Activated T-cell treated with anti-CD3 and anti-CD28 coated beads for 4 hours (primary cell): ENCODE measurements around the gene RGS1.
A peak's percentile ranks its signal among the peaks of the same experiment; 100 is the strongest.

Source experiments
- DNase-seq: peaks from one replicate; pipeline ENCODE4 v3.0.0-alpha.2; 2020

The RGS1 gene

DNA sequence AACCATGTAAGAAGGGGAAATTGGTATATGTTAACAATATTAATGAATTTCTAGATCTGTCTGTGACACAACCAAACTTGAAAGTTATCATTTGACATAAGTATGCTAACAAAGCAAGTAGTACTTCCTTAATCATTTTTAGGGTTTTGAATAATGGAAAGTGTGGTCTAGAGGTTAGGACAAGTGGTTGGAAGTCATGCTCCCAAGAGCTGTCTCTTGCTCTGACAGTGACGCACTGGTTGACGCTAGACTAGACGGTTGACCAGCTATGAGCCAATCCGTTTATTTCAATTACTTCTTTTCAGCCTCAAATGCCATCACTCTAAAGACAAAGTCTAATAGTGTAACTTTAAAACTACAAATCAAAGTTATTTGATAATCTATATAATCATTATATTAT lies 20.7 kb upstream of the RGS1 start:
- no peak for DNase-seq

DNA sequence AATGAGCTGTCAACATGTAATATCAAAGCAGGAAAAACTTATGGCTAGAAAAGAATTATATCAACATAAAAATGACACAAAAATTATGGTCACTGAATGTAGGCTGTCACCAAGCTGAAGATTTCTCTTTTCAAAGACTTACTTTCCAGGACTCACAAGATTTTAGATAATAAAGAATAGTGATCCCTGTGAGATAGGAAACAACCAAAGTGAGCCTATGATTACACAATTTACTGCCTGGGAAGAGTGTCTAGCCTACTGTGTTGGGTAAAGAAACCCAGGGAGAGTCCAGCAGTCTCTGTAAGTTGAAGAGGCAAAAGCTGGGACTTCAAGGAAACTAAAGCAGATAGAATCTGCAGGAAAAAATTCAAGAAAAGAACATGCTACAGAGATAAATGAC lies 20.2 kb upstream of the RGS1 start:
- DNase-seq: no peak

DNA sequence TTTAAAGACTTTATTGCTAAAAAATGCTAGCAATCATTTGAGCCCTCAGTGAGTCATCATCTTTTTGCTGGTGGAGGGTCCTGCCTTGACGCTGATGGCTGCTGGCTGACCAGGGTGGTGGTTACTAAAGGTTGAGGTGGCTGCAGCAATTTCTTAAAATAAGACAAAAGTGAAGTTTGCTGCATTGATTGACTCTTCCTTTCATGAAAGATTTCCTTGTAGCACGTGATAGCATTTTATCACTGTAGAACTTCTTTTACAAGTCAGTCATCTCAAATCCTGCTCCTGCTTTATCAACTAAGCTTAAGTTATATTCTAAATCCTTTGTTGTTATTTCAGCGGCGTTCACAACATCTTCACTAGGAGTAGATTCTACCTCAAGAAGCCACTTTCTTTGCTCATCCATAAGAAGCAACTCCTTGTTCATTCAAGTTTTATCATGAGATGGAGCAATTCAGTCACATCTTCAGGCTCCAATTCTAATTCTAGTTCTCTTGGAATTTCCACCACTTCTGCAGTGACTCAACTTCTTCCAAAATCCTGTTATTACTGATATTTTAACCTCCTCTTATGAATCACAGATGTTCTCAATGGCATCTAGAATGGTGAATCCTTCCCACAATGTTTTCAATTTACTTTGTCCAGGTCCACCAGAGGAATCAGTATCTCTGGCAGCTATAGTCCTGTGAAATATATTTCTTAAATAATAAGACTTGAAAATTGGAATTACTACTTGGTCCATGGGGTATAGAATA lies 17.6 kb upstream of the RGS1 start:
- DNase-seq: no peak

DNA sequence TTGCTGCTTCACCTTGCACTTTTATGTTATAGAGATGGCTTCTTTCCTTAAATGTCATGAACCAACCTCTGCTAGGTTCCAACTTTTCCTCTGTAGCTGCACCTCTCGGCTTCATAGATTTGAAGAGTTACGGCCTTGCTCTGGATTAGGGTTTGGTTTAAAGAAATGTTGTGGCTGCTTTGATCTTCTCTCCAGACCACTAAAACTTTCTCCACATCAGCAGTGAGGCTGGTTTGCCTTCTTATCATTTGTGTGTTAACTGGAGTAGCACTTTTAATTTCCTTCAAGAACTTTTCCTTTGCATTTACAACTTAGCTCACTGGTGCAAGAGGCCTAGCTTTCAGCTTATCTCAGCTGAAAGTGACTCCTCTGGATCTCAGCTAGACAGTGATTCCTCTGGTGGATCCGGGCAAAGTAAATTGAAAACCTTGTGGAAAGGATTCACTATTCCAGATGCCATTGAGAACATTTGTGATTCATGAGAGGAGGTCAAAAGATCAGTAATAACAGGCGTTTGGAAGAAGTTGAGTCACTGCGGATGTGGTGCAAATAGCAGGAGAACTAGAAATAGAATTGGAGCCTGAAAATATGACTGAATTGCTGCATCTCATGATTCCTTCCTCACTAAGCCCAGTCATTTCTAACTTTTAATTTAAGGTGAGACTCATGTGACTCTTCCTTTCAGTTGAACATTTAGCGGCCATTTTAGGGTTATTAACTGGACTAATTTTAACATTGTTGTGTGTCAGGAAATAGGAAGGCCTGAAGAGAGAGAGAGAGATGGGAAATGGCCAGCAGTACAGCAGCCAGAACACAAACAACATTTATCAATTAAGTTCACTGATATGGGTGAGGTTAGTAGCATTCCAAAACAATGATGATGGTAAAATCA lies 16.2 kb upstream of the RGS1 start:
- no peak for DNase-seq

DNA sequence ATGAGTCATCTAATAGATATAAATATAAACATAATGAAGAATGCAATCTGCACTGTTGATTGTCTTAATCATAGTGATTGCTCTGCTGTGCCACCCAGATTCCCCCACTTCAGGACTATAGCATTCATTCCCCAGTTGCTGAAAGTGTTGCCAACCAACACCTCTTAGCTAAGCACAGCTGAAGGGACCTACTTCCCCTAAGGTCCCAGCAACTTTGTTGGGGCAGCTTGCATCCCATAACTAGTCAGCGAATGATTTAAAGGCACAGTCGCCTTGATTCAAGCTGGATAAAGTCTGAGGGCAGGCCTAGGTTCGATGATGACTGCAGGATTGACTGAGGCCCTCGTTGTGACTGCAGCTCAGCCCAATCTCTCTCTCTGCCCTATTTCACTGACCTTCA lies 14.3 kb upstream of the RGS1 start:
- no peak for DNase-seq

DNA sequence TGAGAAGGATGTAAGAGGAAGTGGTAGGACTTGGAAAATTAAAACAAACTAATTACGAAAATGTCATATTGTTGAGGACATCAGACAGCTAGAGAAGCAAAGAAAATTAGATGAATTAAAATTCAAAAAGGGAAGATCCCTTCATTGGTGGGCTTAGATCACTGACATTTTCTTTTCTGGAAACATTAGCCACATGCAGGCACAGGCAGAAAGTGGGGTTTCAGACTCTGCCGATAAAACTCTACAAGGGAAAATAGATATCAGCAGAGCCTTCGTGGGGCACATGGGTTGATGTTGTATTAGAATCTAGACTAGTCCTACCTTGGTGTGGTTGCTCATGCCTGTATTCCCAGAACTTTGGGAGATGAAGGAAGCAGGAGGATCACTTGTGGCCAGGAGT lies 12.4 kb upstream of the RGS1 start:
- no peak for DNase-seq

DNA sequence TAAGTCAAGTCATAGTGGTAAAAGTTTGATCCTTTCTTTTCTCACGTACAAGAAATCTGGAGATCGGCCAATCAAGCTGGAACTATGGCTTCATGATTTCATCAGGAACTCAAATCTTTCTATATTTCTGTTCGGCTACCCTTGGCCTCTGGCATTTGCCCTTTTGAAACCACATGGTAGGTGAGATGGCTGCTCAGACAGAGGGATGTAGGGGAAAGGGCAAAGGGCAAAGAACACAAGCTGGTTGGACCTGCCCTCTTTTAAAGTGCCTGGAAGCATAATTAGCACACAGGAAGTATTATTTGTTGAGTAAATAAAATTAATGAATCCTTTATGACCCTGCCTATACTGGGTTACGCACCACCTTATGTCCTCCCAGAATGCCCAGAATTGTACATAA lies 11.5 kb upstream of the RGS1 start:
- DNase-seq: no peak

GRCh38 chr1:192565946-192566345 lies 9.6 kb upstream of the RGS1 start:
- DNase-seq: no peak

DNA sequence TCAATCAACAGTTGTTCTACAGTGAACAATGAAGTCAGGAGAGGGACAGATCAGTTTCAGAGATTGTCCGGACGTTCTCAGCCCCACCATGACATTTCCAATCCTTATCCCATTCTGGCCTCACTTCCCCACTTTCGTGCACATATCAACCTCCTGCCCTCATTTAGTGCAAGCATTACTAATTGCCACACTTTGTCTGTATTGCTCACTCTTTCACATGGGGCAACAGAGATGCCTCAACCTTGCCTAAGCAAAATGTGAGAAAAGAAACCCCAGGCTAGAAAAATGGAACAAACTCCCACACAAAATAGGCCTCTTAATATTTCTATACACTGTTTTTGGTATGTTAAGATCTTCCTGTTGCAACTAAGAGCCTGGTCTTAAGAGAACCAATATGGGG lies 8.9 kb upstream of the RGS1 start:
- DNase-seq: no peak

- DNase-seq: no peak
Observed at GRCh38 chr1:192568063-192568462, 7.5 kb upstream of the RGS1 start.

DNA sequence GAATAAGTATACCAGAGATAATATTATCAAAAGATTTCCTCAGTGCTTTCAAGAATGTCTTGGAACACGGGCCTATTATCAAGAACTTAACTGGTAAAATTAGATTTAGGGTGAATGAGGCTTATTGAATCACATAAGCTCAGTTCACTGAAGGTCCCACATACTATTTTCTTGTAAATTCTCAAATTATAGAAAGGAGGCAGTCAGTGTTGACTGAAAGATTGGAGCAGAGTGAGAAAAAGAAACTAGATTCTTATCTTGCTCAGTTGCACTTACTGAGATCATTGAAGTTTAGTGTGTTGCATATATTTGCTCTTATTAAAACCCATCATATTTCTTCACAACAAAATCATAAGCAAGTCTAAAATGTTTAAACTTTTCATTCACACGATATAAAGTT lies 3.9 kb upstream of the RGS1 start:
- no peak for DNase-seq

GRCh38 chr1:192573499-192573898 lies 2.1 kb upstream of the RGS1 start:
- DNase-seq: no peak

GRCh38 chr1:192574073-192574472 lies 1.5 kb upstream of the RGS1 start:
- DNase-seq: no peak

GRCh38 chr1:192576190-192577144 lies 894 bp downstream of the RGS1 start:
- DNase-seq: no peak

DNA sequence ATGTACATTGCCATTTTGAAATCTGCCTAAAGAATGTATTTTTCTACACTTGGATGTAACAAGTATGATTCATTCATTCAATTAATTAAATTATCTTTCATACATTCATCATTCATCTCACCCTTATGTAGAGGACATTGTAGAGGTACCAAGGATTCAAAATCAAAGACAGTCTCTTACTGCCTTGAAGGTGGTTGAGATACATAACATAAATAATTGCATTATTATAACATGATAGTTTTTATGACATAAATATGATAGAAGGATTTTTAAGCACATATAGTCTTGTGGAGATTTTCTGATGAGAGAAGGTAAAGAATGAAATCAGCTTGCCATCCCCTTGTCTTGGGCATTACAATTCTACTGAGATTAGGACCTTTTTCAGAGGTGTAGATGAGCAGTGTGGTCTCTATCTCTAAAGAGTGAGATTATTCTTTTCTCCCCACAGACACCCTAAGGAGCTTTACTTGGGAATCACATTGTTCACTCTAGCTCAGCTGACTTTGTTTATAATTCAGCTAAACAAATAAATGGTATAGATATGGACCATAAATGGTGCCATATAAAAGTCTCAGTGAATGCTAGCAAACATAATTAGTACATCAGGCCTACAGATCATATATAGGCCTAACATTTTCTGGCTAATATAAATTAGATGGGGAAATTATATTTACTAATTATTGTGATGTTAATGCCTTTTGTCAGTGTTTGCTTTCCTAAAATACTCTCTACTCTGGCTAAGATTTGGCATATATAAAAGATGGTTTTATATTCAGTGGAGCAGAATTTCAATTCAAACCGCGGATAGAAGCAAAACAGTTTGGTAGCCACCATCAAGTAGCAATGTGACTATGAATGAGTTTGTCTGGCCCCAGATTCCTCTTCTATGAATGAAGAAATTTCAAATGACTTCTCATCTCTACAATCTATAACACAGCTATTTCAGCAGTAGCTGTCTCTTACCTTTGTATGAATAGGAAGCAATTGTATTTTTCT lies 1.9 kb downstream of the RGS1 start:
- no peak for DNase-seq

DNA sequence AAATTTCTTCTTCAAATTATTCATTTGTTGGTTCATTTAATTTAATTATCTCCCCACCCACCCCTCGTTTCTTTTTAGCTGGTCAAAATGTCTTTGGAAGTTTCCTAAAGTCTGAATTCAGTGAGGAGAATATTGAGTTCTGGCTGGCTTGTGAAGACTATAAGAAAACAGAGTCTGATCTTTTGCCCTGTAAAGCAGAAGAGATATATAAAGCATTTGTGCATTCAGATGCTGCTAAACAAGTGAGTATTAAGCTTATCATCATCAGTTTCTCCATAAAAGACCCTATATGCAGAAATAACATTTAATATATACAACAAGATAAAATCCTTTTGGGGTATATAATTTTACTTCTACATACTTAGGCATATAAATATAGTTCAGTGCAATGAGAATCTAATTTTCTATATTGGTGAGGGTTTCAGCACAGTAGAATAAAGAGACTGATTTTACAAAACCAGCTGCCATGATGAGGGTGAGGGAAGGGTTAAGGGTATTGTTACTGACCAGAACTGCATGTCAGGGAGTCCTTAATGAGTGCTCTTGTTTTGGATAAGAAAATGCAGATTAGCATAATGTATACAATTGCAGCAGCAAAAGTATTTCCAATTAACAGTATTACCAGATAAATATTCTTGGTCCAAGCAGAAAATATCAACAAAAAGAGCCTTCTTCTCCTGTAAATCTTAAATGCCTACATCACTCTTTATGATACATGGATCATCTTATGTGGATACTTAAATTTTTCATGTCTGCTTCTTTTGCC lies 2.8 kb downstream of the RGS1 start:
- no peak for DNase-seq

- DNase-seq: no peak
Observed at GRCh38 chr1:192579010-192579738, 3.6 kb downstream of the RGS1 start.

GRCh38 chr1:192580351-192580962 lies 4.9 kb downstream of the RGS1 start:
- peak; percentile 11 for DNase-seq

DNA sequence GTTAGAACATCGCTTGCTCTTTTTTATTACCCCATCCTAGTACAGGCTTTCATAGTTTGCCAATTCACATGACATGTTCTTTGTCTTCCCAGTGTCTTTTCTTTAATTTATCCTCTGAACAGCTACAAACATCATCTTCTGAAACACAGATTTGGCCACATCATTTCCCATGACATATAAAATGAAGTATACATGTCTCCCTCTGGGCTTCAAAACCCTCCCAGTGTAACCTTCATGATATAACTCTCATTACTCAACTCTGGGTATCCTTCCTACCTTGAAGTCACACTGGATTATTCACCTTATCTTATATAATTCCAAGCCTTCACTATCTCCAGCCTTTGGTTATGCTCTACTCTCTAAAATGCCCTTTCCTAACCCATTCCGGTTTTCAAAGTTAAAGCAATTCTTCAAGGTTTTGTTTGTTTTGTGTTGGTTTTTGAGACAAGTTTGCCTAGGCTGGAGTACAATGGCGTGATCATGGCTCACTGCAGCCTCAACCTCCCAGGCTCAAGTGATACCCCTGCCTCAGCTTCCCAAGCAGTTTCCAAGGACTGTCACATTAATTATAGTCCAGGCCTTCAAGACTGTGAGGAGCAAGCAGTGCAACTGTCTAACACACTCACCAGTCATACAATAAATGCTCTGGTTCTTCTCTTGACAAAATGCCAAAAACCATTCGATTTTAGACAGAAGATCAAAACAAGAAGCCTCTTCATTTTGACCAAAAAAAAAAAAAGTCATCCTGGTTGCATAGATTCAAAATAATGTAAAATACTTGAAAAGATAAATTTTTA lies 5.8 kb downstream of the RGS1 start:
- DNase-seq: no peak
